ENCODE data around the gene MAGI2.

Gene MAGI2

DNA sequence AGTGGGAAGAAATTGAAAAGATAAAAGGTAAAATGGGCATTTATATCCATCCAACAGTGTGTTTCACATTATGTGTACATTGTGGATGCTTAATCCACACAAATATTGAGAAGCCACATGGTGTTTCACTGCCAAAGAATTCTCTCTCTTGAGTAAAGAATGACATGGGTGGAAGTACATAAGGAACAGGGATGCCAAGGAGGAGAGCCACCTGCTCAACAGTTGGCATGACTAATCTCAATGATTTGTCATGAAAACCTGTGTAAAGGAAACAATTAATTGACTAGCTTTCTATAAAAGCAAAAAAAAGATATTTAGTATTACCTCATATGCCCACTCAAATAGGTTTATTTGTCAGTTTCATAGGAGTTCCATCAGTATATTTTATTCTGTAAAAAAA, 43.1 kb downstream of the MAGI2 start:
- Histone ChIP-seq H3K27ac (ENCODE audit: poor library complexity, severe bottlenecking) (no peak overlapping the region), H3K4me1 (ENCODE audit: insufficient read depth, poor library complexity, severe bottlenecking) (no peaks in the 10 kb centered on the region), H3K36me3 (ENCODE audit: low read depth) (no peaks in the 10 kb centered on the region), H3K27me3 (ENCODE audit: insufficient read depth, poor library complexity, severe bottlenecking) (no peaks in the 10 kb centered on the region), H3K9me3 (ENCODE audit: severe bottlenecking) (no peaks in the 10 kb centered on the region), H3K4me3 (ENCODE audit: severe bottlenecking) (no peak overlapping the region)
- ATAC-seq (ENCODE audit: low read depth) (peak; percentile 27; the same call in 1 of the 3 replicates), DNase-seq (ENCODE audit: low spot score) (no peak)
- TF ChIP-seq CTCF (IDR thresholded peaks at IDR 0.05; ENCODE audit: poor library complexity, severe bottlenecking), result no peak

- no peak overlapping the region for H3K27ac ChIP-seq (ENCODE audit: poor library complexity, severe bottlenecking)
- ATAC-seq (ENCODE audit: low read depth), result no peak
- no peaks in the 10 kb centered on the region for H3K36me3 ChIP-seq (ENCODE audit: low read depth)
- no peak for DNase-seq (ENCODE audit: low spot score)
- H3K4me3 ChIP-seq (ENCODE audit: severe bottlenecking), result no peak overlapping the region
- no peak for TF ChIP-seq CTCF (IDR thresholded peaks at IDR 0.05; ENCODE audit: poor library complexity, severe bottlenecking)
- H3K27me3 ChIP-seq (ENCODE audit: insufficient read depth, poor library complexity, severe bottlenecking), result no peaks in the 10 kb centered on the region
- no peaks in the 10 kb centered on the region for H3K4me1 ChIP-seq (ENCODE audit: insufficient read depth, poor library complexity, severe bottlenecking)
- H3K9me3 ChIP-seq (ENCODE audit: severe bottlenecking), result no peaks in the 10 kb centered on the region
These were observed 46.1 kb downstream of the MAGI2 start for GRCh38 chr7:79407351-79407750.

- Histone ChIP-seq H3K9me3 (ENCODE audit: severe bottlenecking) (no peaks in the 10 kb centered on the region), H3K36me3 (ENCODE audit: low read depth) (no peaks in the 10 kb centered on the region), H3K27me3 (ENCODE audit: insufficient read depth, poor library complexity, severe bottlenecking) (no peaks in the 10 kb centered on the region), H3K27ac (ENCODE audit: poor library complexity, severe bottlenecking) (no peak overlapping the region), H3K4me1 (ENCODE audit: insufficient read depth, poor library complexity, severe bottlenecking) (no peaks in the 10 kb centered on the region), H3K4me3 (ENCODE audit: severe bottlenecking) (no peak overlapping the region)
- DNase-seq (ENCODE audit: low spot score), result no peak
- TF ChIP-seq CTCF (IDR thresholded peaks at IDR 0.05; ENCODE audit: poor library complexity, severe bottlenecking), result no peak
- no peak for ATAC-seq (ENCODE audit: low read depth)
These were observed 47.1 kb downstream of the MAGI2 start for GRCh38 chr7:79406371-79406770.

GRCh38 chr7:79405368-79405767, 48.1 kb downstream of the MAGI2 start:
- DNase-seq (ENCODE audit: low spot score), result no peak
- H3K27ac ChIP-seq (ENCODE audit: poor library complexity, severe bottlenecking), result no peak overlapping the region
- no peaks in the 10 kb centered on the region for H3K4me1 ChIP-seq (ENCODE audit: insufficient read depth, poor library complexity, severe bottlenecking)
- TF ChIP-seq CTCF (IDR thresholded peaks at IDR 0.05; ENCODE audit: poor library complexity, severe bottlenecking), result no peak
- no peaks in the 10 kb centered on the region for H3K36me3 ChIP-seq (ENCODE audit: low read depth)
- H3K4me3 ChIP-seq (ENCODE audit: severe bottlenecking), result no peak overlapping the region
- H3K9me3 ChIP-seq (ENCODE audit: severe bottlenecking), result no peaks in the 10 kb centered on the region
- ATAC-seq (ENCODE audit: low read depth), result no peak
- no peaks in the 10 kb centered on the region for H3K27me3 ChIP-seq (ENCODE audit: insufficient read depth, poor library complexity, severe bottlenecking)

DNA sequence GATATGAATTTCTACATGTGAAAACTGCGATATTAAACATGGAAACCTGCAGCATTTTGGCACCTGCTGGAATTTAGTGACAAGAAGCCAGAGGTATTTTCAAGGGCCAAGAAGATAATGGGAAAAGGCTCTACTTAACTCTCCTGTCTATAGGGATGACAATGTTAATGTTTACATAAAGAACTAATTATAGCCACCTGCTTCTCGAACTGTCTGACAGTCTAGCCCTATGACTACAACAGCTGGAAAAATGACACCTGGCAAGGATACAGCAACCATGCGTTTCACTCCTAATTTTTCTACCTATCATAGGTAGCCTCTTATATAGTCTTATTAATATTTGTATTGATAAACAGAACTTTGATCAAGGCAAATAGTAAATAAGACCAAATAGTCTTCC, 49.6 kb downstream of the MAGI2 start:
- Histone ChIP-seq H3K27ac (ENCODE audit: poor library complexity, severe bottlenecking) (no peak overlapping the region), H3K4me3 (ENCODE audit: severe bottlenecking) (no peak overlapping the region), H3K36me3 (ENCODE audit: low read depth) (no peaks in the 10 kb centered on the region), H3K9me3 (ENCODE audit: severe bottlenecking) (no peaks in the 10 kb centered on the region), H3K27me3 (ENCODE audit: insufficient read depth, poor library complexity, severe bottlenecking) (no peaks in the 10 kb centered on the region), H3K4me1 (ENCODE audit: insufficient read depth, poor library complexity, severe bottlenecking) (no peaks in the 10 kb centered on the region)
- TF ChIP-seq CTCF (IDR thresholded peaks at IDR 0.05; ENCODE audit: poor library complexity, severe bottlenecking), result no peak
- ATAC-seq (ENCODE audit: low read depth) (no peak), DNase-seq (ENCODE audit: low spot score) (no peak)
